ENCODE results near the gene NDUFC2. TPM values are rescaled to one million over a fixed set of nuclear protein-coding genes. Genes with fewer than 3 reads are reported as not detected.
"Not testable (repeated sequence)": the region's sequence is repeated elsewhere in the genome, so short reads cannot be mapped to it uniquely, and the experiment has no call there.

Gene NDUFC2
- total RNA-seq, 1 donor from 2014 or later = 207 TPM

GRCh38 chr11:78037825-78038620 is 41.6 kb downstream of the NDUFC2 start:
- intact Hi-C loops (cut with micrococcal nuclease) = no loop called here
- Mint-ChIP-seq H3K36me3 (ENCODE audit: low read depth) (no peaks in the 10 kb centered on the region), H3K27ac (no peak overlapping the region), H3K4me1 (peaks cover 9% of the 10 kb centered on the region), H3K4me3 (no peak overlapping the region), H3K9me3 (no peaks in the 10 kb centered on the region), H3K27me3 (no peaks in the 10 kb centered on the region)
- DNase-seq = no peak

GRCh38 chr11:78037056-78037455 is 42.6 kb downstream of the NDUFC2 start:
- Mint-ChIP-seq H3K4me1 (peaks cover 9% of the 10 kb centered on the region), H3K27me3 (no peaks in the 10 kb centered on the region), H3K36me3 (ENCODE audit: low read depth) (no peaks in the 10 kb centered on the region), H3K9me3 (no peaks in the 10 kb centered on the region), H3K27ac (no peak overlapping the region), H3K4me3 (no peak overlapping the region)
- intact Hi-C loops (cut with micrococcal nuclease) = no loop called here
- no peak for DNase-seq

GRCh38 chr11:78036313-78036712 is 43.3 kb downstream of the NDUFC2 start:
- Mint-ChIP-seq H3K4me3 (no peak overlapping the region), H3K27me3 (no peaks in the 10 kb centered on the region), H3K36me3 (ENCODE audit: low read depth) (no peaks in the 10 kb centered on the region), H3K27ac (no peak overlapping the region), H3K4me1 (peaks cover 9% of the 10 kb centered on the region), H3K9me3 (no peaks in the 10 kb centered on the region)
- intact Hi-C loops (cut with micrococcal nuclease) = no loop called here
- DNase-seq = no peak

- Mint-ChIP-seq H3K27me3 (no peaks in the 10 kb centered on the region), H3K4me3 (no peak overlapping the region), H3K9me3 (no peaks in the 10 kb centered on the region), H3K4me1 (peaks cover under 1% of the 10 kb centered on the region), H3K36me3 (ENCODE audit: low read depth) (no peaks in the 10 kb centered on the region), H3K27ac (no peak overlapping the region)
- intact Hi-C loops (cut with micrococcal nuclease) = no loop called here
- DNase-seq = no peak
Measured at GRCh38 chr11:78034623-78035022, 45.0 kb downstream of the NDUFC2 start.

- Mint-ChIP-seq H3K27me3 (no peaks in the 10 kb centered on the region), H3K4me3 (no peak overlapping the region), H3K9me3 (no peaks in the 10 kb centered on the region), H3K27ac (no peak overlapping the region), H3K36me3 (ENCODE audit: low read depth) (no peaks in the 10 kb centered on the region), H3K4me1 (no peaks in the 10 kb centered on the region)
- no peak for DNase-seq
- intact Hi-C loops (cut with micrococcal nuclease) = no loop called here
Measured at GRCh38 chr11:78033040-78033439, 46.6 kb downstream of the NDUFC2 start.

- intact Hi-C loops (cut with micrococcal nuclease) = no loop called here
- no peaks in the 10 kb centered on the region for H3K36me3 Mint-ChIP-seq (ENCODE audit: low read depth)
- no peaks in the 10 kb centered on the region for H3K27me3 Mint-ChIP-seq
- H3K27ac Mint-ChIP-seq = no peak overlapping the region
- H3K9me3 Mint-ChIP-seq = no peaks in the 10 kb centered on the region
- no peaks in the 10 kb centered on the region for H3K4me1 Mint-ChIP-seq
- DNase-seq = no peak
- no peak overlapping the region for H3K4me3 Mint-ChIP-seq
Measured at GRCh38 chr11:78032090-78032489, 47.6 kb downstream of the NDUFC2 start.

GRCh38 chr11:78031629-78032028 is 48.0 kb downstream of the NDUFC2 start:
- H3K27me3 Mint-ChIP-seq = no peaks in the 10 kb centered on the region
- H3K9me3 Mint-ChIP-seq = no peaks in the 10 kb centered on the region
- DNase-seq = no peak
- H3K4me1 Mint-ChIP-seq = no peaks in the 10 kb centered on the region
- H3K36me3 Mint-ChIP-seq (ENCODE audit: low read depth) = no peaks in the 10 kb centered on the region
- no peak overlapping the region for H3K27ac Mint-ChIP-seq
- no peak overlapping the region for H3K4me3 Mint-ChIP-seq
- intact Hi-C loops (cut with micrococcal nuclease) = no loop called here

- Mint-ChIP-seq H3K4me3 (no peak overlapping the region), H3K27ac (no peak overlapping the region), H3K27me3 (no peaks in the 10 kb centered on the region), H3K4me1 (no peaks in the 10 kb centered on the region), H3K9me3 (no peaks in the 10 kb centered on the region), H3K36me3 (ENCODE audit: low read depth) (no peaks in the 10 kb centered on the region)
- intact Hi-C loops (cut with micrococcal nuclease) = no loop called here
- no peak for DNase-seq
Measured at GRCh38 chr11:78030429-78031325, 49.0 kb downstream of the NDUFC2 start.

- intact Hi-C loops (cut with micrococcal nuclease); H3K4me1 Mint-ChIP-seq; H3K9me3 Mint-ChIP-seq: not testable (repeated sequence)
Measured at GRCh38 chr11:78028423-78028822, 51.2 kb downstream of the NDUFC2 start.

GRCh38 chr11:78027759-78028158 is 51.9 kb downstream of the NDUFC2 start:
- Mint-ChIP-seq H3K36me3 (ENCODE audit: low read depth) (no peaks in the 10 kb centered on the region), H3K27me3 (peaks cover 7% of the 10 kb centered on the region), H3K9me3 (no peaks in the 10 kb centered on the region), H3K27ac (no peak overlapping the region), H3K4me3 (no peak overlapping the region), H3K4me1 (peaks cover 1% of the 10 kb centered on the region)
- DNase-seq = no peak
- intact Hi-C loops (cut with micrococcal nuclease) = no loop called here

More at GRCh38 chr11:78028423-78028822, 51.2 kb downstream of the NDUFC2 start:
- not testable (repeated sequence) for H3K4me3 Mint-ChIP-seq; H3K27ac Mint-ChIP-seq; H3K36me3 Mint-ChIP-seq (ENCODE audit: low read depth); H3K27me3 Mint-ChIP-seq; DNase-seq

- DNase-seq = no peak
- Mint-ChIP-seq H3K4me3 (no peak overlapping the region), H3K27ac (no peak overlapping the region), H3K9me3 (no peaks in the 10 kb centered on the region), H3K36me3 (ENCODE audit: low read depth) (no peaks in the 10 kb centered on the region), H3K27me3 (peaks cover 19% of the 10 kb centered on the region), H3K4me1 (peaks cover 6% of the 10 kb centered on the region)
- intact Hi-C loops (cut with micrococcal nuclease) = no loop called here
Measured at GRCh38 chr11:78025378-78025777, 54.3 kb downstream of the NDUFC2 start.

- intact Hi-C loops (cut with micrococcal nuclease) = no loop called here
- peaks cover 6% of the 10 kb centered on the region for H3K4me1 Mint-ChIP-seq
- H3K4me3 Mint-ChIP-seq = no peak overlapping the region
- no peak overlapping the region for H3K27ac Mint-ChIP-seq
- H3K9me3 Mint-ChIP-seq = no peaks in the 10 kb centered on the region
- no peak for DNase-seq
- no peaks in the 10 kb centered on the region for H3K36me3 Mint-ChIP-seq (ENCODE audit: low read depth)
- H3K27me3 Mint-ChIP-seq = peaks cover 19% of the 10 kb centered on the region
Measured at GRCh38 chr11:78023426-78023825, 56.2 kb downstream of the NDUFC2 start.

GRCh38 chr11:78022397-78023396 is 57.0 kb downstream of the NDUFC2 start, which contains the start of gene KCTD14:
TSS of gene KCTD14 (minus strand) at chr11:78023276. CDS start at chr11:78023249, 27 bp downstream.
- no peak for DNase-seq
- no peak within 1 kb of the TSS for H3K4me3 Mint-ChIP-seq
- H3K27ac Mint-ChIP-seq = no peak within 1 kb of the TSS
- intact Hi-C loops (cut with micrococcal nuclease) = no loop called here
- peaks cover 6% of the 10 kb centered on the region for H3K4me1 Mint-ChIP-seq
- H3K9me3 Mint-ChIP-seq = no peaks in the 10 kb centered on the region
- H3K36me3 Mint-ChIP-seq (ENCODE audit: low read depth) = no peaks in the 10 kb centered on the region
- peaks cover 19% of the 10 kb centered on the region for H3K27me3 Mint-ChIP-seq
